GM12873 (cell line): Measurements from ENCODE around the gene OR1E2.

Experiments used
- CTCF ChIP-seq: IDR thresholded peaks from 2 replicates; pipeline ENCODE4 v1.5.1; 2012; ENCODE audit warnings: low read depth, mild to moderate bottlenecking, moderate library complexity, low read length, control low read depth; ENCODE audit not compliant: insufficient read depth; ENCODE audit errors: missing control alignments

Gene OR1E2

GRCh38 chr17:3433741-3434140 is at the start of gene OR1E2:
Gene OR1E2 (minus strand): TSS chr17:3433841. CDS start chr17:3433841, 0 bp downstream.
- no peak for TF ChIP-seq CTCF

GRCh38 chr17:3482852-3483251 is 49.2 kb upstream of the OR1E2 start:
- no peak for TF ChIP-seq CTCF

- TF ChIP-seq CTCF = no peak
Observed at GRCh38 chr17:3479988-3480387, 46.3 kb upstream of the OR1E2 start.

- no peak for TF ChIP-seq CTCF
Observed at GRCh38 chr17:3475812-3476610, 42.4 kb upstream of the OR1E2 start, which contains the start of gene ASPA. Gene ASPA (plus strand): TSS chr17:3475997. CDS start chr17:3476160, 163 bp downstream.

GRCh38 chr17:3475251-3475685 is 41.6 kb upstream of the OR1E2 start:
- no peak for TF ChIP-seq CTCF

- no peak for TF ChIP-seq CTCF
Observed at GRCh38 chr17:3474212-3474611, 40.6 kb upstream of the OR1E2 start.

- TF ChIP-seq CTCF = no peak
Observed at GRCh38 chr17:3472137-3472536, 38.5 kb upstream of the OR1E2 start.
